Stimulated activated naive CD8-positive, alpha-beta T cell treated with anti-CD3 and anti-CD28 coated beads, Interleukin-15, amount 100 ng/mL, for 72 hours (primary cell): Measurements from ENCODE around the gene CSN1S1.

Experiments
- ATAC-seq: fragments of 150-1000 bp; cut with Tn5 transposase; 2 replicates; pipeline ENCODE4 v1.10.0; 2021; ENCODE audit warnings: mild to moderate bottlenecking, moderate library complexity
- DNase-seq, 2 donors: peaks; one replicate each; pipeline ENCODE4 v3.0.0; 2021 to 2022
- H3K27ac Mint-ChIP-seq, 2 donors: one replicate each; pipeline ENCODE4 v1.8.0; 2022; ENCODE audit warnings: mild to moderate bottlenecking in 2 of 2, mixed read lengths in 2 of 2, moderate library complexity in 2 of 2
- H3K27me3 Mint-ChIP-seq: one replicate; pipeline ENCODE4 v1.8.0; 2022; ENCODE audit warnings: mixed read lengths
- H3K4me1 Mint-ChIP-seq: one replicate; pipeline ENCODE4 v1.8.0; 2022; ENCODE audit warnings: mild to moderate bottlenecking, mixed read lengths
- H3K4me3 Mint-ChIP-seq, 2 donors: one replicate each; pipeline ENCODE4 v1.8.0; 2022; ENCODE audit warnings: mild to moderate bottlenecking in 2 of 2, mixed read lengths in 2 of 2, moderate library complexity in 1 of 2
- H3K9me3 Mint-ChIP-seq, 2 donors: one replicate each; pipeline ENCODE4 v1.8.0; 2022; ENCODE audit warnings: mixed read lengths in 2 of 2

Gene CSN1S1

DNA sequence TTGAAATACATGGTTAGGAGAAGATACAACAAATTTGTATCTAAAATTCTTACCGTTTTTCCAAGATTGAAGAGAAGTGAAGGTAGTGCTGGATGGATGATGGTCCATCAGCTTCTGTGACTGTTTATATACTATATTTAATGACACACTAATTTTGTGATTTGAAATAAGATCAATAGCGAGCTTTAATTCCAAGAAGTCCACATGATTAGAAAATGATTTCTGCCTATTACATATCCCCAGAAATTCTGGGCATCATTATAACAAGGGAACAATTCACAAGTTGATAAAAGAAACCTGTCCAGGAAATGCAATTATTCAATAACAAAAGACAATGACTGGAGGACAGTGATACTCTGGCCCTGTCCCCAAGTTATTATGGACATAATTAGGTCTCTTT, 34.8 kb downstream of the CSN1S1 start, which contains the start of gene CSN2:
TSS of gene CSN2 (minus strand) at position 101 of the 400 bp plus-strand sequence. CDS start 4,733 bp downstream, outside the sequence.
- Mint-ChIP-seq H3K27me3 (no peaks in the 10 kb centered on the region), H3K9me3 (no peaks in the 10 kb centered on the region), H3K4me3 (no peak within 1 kb of the TSS), H3K27ac (no peak within 1 kb of the TSS), H3K4me1 (no peaks in the 10 kb centered on the region)
- ATAC-seq = no peak
- DNase-seq = no peak

DNA sequence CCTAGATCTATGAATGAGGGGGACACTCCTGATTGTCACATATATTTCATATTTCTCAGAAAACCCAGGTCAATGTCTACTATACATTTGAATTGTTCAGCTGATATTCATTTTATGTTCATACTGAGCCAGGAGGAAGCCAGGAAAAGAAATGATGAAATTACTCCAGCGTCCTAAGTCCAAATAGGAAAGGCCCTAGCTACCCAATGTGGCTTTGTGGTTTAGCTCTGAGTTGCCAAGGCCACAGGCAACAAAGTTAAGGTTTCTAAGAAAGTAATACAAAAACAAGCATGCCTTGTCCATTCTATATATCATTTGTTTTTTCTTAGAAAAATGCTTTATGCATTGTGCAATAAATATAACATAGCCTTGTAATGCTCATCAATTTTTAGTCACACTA, 39.2 kb downstream of the CSN1S1 start:
- Mint-ChIP-seq H3K27ac (no peak overlapping the region), H3K4me1 (no peaks in the 10 kb centered on the region), H3K4me3 (no peak overlapping the region), H3K9me3 (no peaks in the 10 kb centered on the region), H3K27me3 (no peaks in the 10 kb centered on the region)
- ATAC-seq (no peak), DNase-seq (no peak)

DNA sequence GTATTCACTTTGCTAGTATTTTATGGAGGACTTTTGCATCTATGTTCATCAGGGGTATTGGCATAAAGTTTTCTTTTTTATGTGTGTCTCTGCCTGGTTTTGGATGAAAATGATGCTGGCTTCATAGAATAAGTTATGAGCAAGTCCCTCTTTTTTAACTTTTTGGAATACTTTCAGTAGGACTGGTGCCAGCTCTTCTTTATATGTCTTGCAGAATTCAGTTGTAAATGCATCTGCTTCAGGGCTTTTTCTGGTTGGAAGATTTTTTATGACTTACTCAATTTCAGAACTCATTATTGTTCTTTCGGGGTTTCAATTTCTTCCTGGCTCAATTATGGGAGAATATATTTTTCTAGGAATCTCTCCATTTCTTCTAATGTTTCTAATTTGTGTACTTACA, 43.8 kb downstream of the CSN1S1 start:
- H3K27ac Mint-ChIP-seq = no peak overlapping the region
- no peaks in the 10 kb centered on the region for H3K27me3 Mint-ChIP-seq
- ATAC-seq (no peak), DNase-seq (no peak)
- no peaks in the 10 kb centered on the region for H3K4me1 Mint-ChIP-seq
- no peak overlapping the region for H3K4me3 Mint-ChIP-seq
- no peaks in the 10 kb centered on the region for H3K9me3 Mint-ChIP-seq

DNA sequence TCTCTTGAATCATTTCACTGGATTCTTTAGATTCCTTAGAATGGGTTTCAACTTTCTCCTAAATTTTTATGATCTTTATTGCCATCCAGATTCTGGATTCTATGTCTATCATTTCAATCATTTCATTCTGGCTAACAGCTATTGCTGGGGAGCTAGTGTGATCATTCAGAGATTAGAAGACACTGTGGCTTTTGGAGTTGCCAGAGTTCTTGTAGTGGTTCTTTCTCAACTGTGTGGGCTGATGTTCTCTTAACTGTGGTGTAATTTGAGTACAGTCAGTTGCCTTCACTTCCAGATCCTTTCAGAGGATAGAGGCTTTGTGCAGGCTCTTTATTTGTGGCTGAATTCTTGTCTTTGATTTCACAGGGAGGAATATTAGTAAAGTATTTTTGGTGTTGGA, 46.7 kb downstream of the CSN1S1 start:
- no peak overlapping the region for H3K4me3 Mint-ChIP-seq
- no peaks in the 10 kb centered on the region for H3K9me3 Mint-ChIP-seq
- H3K27me3 Mint-ChIP-seq = no peaks in the 10 kb centered on the region
- ATAC-seq (no peak), DNase-seq (no peak)
- H3K4me1 Mint-ChIP-seq = no peaks in the 10 kb centered on the region
- no peak overlapping the region for H3K27ac Mint-ChIP-seq

DNA sequence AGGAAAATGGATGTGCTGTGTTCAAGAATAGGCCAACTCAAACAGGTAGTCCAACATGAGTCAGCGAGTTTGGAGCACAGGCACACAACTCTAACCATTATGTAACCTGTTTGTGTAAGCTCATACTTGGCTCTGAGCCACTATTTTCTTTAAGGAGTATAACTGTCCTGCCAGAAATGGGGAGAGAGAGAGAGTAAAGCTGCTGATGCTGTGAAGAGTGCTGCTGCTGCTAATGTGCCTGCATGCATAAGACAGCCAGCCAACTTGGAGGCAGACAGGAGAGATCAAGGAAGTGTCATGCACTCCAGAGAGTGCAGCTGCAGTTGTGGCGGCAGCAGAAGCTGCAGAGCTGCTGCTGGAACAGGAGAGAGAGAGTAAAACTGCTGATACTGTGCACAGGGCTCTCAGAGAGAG, 53.2 kb downstream of the CSN1S1 start:
- Mint-ChIP-seq H3K27ac (no peak overlapping the region), H3K9me3 (no peaks in the 10 kb centered on the region), H3K4me3 (no peak overlapping the region), H3K4me1 (no peaks in the 10 kb centered on the region), H3K27me3 (no peaks in the 10 kb centered on the region)
- no peak for ATAC-seq
- no peak for DNase-seq

DNA sequence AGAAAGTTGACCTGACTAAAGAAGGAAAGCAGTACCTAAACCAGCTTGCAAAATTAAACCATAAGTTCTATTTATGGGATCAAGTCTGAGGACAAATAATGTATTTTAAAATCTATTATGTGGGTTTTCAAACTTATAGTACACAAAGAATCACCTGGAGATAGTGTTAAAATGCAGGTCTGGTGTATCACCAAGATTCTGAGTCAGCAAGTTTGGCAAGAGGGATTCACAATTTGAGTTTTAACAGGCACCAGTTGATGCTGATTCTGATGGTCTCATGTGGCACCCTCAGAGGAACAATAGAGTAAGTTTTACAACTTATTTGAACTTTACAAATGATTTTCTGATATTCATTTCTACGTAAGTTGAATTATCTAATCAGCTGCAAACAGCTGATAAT, 55.8 kb downstream of the CSN1S1 start:
- Mint-ChIP-seq H3K4me3 (no peak overlapping the region), H3K4me1 (no peaks in the 10 kb centered on the region), H3K27ac (no peak overlapping the region), H3K27me3 (no peaks in the 10 kb centered on the region), H3K9me3 (no peaks in the 10 kb centered on the region)
- DNase-seq (no peak), ATAC-seq (no peak)

DNA sequence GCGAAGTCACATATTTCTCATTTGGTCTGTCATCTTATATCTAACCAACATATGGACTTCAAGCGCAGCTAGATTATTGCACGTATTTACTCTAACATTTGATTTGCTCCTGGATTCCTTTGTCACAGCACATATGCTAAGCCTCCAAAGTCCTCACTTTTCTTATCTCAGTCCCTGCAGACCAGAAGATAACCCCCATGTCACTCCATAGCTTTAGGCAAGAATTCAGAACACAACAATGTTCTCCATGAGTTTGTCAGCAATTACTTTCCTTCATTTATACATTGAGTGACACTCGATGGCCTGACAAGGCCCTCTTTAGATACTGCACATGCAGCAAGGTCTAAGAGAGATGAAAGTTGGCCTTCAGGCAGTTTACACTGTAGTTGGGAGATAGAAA, 60.1 kb downstream of the CSN1S1 start:
- Mint-ChIP-seq H3K27ac (no peak overlapping the region), H3K27me3 (no peaks in the 10 kb centered on the region), H3K4me1 (no peaks in the 10 kb centered on the region), H3K4me3 (no peak overlapping the region), H3K9me3 (peaks cover 0 to 4% of the 10 kb centered on the region in 2 donors)
- ATAC-seq = no peak
- no peak for DNase-seq

DNA sequence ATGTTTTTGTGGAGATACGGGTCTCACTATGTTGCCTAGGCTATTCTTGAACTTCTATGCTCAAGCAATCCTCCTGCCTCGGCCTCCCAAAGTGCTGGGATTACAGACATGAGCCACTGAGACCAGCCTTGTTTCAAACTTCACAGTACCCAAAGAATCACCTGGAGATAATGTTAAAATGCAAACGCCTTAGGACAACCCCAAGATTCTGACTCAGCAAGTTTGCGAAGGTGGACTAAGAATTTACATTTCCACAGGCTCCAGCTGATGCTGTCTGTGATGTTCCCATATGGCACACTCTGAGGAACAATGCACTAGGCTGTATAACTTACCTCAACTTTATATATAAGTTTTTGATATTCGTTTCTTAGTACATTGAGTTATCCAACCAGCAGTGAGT, 63.9 kb downstream of the CSN1S1 start:
- Mint-ChIP-seq H3K27me3 (no peaks in the 10 kb centered on the region), H3K4me1 (no peaks in the 10 kb centered on the region), H3K27ac (no peak overlapping the region), H3K9me3 (peaks cover 0 to 4% of the 10 kb centered on the region in 2 donors), H3K4me3 (no peak overlapping the region)
- no peak for DNase-seq
- no peak for ATAC-seq

DNA sequence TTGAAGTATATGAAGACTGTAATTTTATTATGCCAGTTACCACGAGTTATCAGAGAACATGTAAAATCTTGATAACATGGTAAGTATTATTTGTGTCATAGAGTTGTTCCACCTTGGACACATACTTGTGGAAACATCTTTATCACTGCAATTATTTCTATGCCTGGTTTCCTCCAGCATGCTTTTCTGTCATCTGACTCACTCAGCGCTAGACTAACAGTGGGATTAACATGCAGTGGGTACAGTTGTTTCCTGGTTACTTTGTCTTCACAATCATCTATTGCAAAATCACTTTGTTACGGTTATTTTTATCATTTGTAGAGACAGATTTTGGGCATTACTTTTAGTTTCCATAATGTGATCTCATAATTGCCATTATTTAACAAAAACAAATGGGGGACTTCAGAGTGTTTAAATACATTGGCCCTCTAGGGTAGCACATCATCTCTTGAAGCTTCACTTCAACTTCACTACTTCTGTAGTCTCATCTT, 64.7 kb downstream of the CSN1S1 start, which contains the start of gene STATH:
TSS of gene STATH (plus strand) at position 441 of the 491 bp plus-strand sequence. CDS start 2,472 bp downstream, outside the sequence.
- Mint-ChIP-seq H3K4me3 (no peak within 1 kb of the TSS), H3K9me3 (peaks cover 0 to 4% of the 10 kb centered on the region in 2 donors), H3K4me1 (no peaks in the 10 kb centered on the region), H3K27ac (no peak within 1 kb of the TSS), H3K27me3 (no peaks in the 10 kb centered on the region)
- ATAC-seq = no peak
- DNase-seq = no peak
